NCI-H82 treated with DMSO at 0.1 percent for 48 hours (cell line): ENCODE results near the gene CFAP251.

Source experiments
- DNase-seq: peaks from one replicate; lab custom pipeline; 2025; ENCODE audit not compliant: unreplicated experiment; lab: John Stamatoyannopoulos, UW

Gene CFAP251

DNA sequence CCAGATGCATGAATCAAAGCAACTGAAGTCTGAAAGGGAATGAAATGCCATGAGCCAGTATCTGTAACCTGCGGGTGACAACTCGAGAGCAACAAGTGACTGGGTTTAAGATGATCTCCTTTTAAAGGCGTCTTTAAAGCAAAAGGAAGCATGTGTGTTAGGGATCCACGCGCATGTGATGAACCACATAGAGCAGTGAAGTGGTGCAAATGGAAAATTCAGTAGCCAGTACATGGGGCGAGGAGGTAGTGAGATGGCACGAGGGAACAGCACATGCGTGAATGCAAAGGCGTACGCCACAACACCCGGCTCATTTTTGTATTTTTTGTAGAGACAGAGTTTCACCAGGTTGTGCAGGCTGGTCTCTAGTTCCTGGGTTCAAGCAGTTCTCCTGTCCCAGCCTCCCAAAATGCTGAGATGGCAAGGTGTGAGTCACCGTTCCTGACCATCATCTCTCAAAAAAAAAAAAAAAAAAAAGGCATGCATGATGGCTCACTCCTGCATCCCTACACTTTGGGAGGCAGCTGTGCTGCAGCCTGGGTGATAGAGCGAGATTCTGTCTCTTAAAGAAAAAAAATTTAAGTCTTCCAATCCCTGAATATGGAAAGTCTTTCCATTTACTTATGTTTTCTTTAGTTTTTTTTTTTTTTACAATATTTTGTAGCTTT lies 78.7 kb downstream of the CFAP251 start:
- DNase-seq = no peak

DNA sequence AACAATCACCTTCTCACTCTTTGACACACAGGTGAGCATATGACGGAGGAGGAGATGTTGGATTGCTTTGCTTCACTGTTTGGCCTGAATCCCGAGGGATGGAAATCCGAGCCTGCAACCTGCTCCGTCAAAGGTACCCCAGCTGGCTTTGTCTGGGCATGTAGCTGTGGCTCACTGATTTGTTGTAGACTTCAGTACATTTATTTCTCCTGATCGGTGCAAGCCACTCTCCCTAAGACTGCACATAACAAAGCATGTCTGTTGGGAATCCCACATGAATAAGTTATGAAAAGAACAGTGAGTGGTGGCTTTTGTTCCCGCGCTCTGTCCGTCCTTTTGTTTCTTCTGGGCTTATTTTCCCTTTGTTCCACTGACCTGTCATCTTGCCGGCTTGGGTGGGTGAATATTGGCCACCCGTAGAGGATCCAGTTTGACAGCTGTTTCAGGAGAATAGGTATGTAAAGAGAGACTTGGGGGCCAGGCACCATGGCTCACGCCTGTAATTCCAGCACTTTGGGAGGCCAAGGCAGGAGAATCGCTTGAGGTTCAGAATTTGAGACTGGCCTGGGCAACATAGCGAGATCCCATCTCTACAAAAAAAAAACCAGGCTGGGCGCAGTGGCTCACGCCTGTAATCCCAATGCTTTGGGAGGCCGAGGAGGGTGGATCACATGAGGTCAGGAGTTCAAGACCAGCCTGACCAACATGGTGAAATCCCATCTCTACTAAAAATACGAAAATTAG lies 83.2 kb downstream of the CFAP251 start:
- no peak for DNase-seq

DNA sequence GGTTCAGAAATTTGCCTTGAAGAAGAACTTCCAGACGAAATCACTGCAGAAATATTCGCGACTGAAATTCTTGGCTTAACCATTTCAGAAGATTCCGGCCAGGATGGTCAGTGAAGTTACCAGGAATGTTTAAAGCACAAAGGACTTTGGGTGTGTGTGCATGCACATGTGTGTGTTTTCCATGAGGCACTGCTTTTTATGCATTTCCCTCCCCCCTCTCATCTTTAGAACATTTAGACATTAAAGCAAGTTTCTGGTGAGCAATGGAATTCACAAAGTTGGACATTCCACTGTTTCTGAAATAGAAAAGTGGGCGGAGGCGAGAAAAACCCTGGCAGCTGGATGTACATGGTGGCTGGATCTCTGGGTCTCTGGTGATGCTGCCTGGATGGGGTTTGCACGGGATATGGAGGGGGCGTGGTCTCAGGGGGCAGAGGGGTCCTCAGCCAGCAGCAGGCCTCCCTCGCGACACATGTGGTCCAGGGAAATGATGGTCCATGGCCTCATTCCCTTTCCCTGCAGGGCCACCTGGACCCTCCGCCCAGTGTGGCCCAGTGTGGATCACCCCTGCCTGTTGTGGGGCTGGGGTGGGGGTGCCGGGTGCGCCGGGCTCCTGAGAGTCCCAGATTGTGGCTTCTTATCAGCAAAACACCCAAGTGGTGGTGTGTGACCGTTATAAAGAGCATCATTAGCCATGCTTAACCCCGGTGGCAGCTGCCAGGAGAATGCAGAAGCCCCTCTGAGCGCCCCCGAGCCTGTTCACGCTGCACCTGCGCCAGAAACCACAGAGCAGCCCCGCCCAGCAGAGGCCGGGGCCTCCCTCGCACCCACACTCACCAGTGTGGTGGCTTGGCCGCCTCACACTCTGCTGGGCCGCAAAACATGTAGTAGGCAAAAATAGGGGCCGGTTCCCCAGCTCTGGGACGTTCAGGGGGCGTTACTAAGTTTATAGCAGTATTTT lies 85.5 kb downstream of the CFAP251 start:
- DNase-seq = no peak

DNA sequence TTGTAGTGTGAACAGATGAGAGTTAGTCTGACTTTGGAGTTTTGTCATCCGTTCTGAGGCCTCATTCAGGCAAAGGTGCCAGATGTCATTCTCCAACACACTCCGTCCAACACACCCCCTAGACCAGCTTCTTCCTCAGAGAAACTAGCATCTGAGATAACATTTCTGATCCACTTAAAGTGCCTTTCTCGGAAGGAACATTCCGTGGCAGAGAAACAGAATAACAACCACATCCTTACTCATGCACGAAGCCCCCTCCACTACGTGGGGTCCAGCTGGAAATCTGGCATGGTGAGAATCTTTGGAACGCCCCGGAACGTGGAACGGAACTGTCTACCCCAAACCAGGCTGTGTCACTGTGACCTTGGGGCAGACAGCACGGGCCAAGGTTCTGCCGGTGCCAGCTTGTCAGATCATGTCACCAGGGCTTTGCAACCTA lies 86.3 kb downstream of the CFAP251 start:
- no peak for DNase-seq

DNA sequence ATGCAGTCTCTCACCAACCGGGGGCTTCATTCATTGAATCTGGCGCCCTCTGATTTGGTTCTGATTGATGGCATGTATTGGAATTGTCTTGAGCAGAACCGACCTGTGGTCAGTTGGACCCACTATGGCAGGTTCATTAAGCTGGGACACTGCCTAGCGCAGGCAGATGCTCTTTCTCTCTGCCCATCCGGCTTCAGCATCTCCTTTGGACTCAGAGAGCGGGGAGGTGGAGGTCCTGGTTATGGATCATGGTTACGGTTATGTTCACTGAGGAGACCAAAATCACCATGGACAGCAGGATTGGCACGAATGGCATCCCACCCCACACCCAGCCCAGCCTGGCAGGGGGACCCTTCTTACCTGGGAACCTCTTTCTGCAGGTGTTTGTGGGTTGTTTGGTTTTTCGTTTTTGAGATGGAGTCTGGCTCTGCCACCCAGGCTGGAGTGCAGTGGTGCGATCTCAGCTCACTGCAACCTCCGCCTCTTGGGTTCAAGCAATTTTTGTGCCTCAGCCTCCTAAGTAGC lies 86.9 kb downstream of the CFAP251 start:
- no peak for DNase-seq

DNA sequence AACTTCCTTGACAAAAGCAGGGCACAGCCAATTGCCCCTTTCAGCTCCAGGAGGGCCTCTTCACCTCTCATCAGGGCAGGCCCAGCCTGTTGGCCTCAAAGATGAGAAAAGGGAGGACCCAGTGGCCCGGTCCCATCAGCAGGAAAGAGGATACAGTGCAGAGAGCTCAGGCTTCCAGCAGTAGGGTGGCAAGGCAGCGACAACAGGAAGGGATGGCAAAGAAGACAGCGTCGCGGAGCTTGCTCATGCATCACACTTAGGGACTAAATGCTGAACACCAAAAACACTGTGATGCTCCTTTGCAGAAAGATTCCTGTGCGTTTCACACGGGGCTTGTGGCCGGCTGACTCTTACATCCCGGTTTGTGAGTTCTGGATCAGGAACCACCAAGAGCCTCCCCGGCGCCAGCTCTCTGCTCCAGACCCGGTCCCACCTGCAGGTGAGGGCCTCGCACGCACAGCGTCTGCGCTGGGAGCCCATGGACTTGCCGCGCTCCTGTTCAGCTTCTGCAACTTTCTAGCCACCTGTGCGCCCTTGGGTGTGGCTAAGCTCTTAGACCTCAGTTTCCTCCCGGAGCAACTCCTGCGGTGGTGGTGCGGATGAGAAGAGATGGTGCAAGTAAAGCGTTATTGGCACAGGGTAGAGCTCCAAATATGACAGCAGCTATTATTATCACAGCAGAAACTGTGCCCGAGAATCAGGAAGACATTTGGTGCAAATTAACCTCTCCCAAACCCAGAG lies 88.0 kb downstream of the CFAP251 start:
- DNase-seq = no peak

DNA sequence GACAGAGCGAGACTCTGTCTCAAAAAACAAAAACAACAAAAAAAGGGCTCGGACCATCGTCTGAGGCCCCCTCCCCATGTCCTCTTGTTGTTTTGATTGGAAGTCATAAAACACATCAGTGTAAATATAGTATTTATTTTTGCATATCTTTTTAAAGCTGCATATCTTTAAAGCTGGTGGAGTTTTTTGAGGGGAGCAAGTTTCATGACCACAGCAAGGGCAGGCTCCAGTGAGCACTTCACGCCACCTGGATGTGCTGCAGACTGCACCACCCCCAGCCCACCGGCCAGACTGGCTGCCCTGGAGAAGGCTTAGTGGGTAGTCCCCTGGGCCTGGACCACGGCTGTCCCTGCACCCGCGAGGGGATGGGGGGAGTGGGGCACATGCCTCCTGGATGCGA lies 91.3 kb downstream of the CFAP251 start:
- DNase-seq = no peak

DNA sequence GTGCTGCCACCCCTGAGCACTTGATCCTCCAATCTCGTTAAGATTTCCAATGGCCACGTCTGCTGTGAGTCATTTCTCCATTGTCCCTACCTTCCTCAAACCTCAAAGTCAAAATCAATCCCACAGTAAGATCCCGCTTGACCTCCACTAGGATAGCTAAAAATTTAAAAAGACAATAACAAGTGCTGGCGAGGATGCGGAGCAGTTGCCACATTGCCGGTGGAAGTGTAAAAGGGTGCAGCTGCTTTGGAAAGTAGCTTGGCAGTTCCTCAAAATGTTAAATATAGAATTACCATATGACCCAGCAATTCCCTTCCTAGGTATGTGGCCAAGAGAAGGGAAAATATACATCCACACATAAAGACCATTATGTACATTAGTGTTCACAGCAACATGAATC lies 93.8 kb downstream of the CFAP251 start:
- DNase-seq = no peak

DNA sequence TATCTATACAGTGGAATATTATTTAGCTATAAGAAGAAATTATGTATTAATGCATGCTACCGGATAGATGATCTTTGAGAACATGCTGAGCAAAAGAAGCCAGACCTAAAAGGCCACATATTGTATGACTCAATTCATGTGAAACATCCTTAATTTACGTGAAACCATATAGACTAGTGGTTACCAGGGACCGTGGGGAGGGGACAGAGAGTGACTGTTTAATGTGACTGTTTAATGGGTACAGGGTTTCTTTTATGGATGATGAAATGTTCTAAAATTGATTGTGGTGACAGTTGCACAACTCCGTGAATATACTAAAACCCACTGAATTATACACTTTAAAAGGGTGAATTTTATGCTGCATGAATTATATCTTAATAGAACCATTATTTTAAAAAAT lies 94.7 kb downstream of the CFAP251 start:
- no peak for DNase-seq

DNA sequence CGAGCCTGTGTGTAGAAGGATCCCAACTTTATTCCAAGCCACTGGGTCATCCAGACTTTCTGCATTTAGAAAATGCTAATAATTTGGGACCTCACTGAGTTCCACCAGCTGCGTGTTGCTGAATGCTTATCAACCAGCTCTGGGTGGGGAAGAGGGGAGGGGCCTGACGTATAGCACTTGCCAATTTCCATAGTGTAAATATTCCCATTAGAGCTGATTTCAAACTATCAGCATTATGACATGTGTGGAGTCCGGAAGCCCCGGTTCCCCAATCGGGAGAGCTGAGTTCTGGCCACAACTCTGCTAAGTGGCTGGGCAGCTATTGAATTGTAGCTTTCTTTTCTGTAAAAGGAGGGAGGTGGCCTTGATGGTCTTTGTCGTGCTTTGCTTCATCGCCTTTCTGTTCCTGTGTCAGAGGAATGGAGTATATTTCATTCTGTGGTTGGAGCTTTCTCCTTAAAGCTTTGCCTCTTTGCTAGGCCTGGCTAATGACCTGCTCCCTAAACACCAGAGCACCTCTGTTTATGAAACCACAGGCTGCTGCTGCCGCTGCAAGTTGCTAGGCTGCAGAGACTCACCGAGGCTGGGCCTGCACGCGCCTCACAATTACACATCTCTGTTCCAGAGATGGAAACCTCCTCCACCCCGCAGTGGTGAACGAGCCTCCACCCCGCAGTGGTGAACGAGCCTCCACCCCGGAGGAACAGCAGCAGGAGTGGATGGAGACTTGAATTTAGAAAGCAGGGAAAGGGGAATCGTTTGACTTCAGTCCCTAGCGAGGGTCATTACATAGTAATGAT lies 95.6 kb downstream of the CFAP251 start:
- DNase-seq = no peak

DNA sequence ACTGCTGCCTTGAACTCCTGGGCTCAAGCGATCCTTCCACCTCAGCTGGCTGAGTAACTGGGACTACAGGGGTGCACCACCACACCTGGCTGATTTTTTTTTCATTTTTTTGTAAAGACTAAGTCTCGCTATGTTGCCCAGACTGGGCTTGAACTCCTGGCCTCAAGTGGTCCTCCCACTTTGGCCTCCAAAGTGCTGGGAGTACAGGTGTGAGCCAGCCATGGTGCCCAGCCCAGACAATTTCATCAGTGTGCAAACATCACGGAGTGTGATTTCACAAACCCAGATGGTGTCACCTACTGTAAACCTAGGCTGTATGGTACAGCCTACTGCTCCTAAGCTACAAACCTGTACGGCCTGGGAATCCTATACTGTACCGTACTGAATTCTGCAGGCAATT lies 96.4 kb downstream of the CFAP251 start:
- no peak for DNase-seq

DNA sequence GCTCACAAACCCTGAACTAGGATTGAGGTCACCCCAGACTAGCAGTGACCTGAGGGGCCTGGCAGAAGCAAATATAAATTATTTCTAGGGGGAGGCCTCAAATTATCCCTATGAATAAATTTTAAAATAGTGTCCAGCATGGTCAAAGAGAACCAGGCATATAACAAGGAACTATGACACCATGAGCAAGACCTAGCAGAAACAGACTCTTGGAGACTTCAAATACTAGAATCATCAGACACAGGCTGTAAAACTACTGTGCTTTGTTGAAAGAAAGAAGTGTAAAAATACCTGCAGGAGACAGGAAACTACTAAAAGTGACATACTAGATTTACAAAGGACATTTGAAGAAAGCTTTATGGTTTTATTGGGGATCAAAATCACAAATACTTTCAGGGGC lies 100.1 kb downstream of the CFAP251 start:
- no peak for DNase-seq

DNA sequence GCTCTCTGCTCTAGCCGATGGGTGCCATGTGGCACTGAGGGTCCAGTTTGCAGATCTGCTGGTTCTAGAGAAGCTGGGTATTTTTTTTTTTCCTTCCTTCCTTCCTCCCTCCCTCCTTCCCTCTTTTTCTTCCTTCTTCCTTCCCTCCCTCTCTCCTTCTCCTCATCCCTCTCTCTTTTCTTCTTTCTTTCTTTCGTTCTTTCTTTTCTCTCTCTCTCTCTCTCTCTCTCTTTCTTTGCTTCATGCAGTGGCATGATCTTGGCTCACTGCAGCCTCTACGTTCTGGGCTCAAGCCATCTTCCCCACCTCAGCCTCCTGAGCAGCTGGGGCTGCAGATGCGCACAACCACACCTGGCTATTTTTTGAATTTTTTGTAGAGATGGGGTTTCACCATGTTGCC lies 100.5 kb downstream of the CFAP251 start:
- no peak for DNase-seq

DNA sequence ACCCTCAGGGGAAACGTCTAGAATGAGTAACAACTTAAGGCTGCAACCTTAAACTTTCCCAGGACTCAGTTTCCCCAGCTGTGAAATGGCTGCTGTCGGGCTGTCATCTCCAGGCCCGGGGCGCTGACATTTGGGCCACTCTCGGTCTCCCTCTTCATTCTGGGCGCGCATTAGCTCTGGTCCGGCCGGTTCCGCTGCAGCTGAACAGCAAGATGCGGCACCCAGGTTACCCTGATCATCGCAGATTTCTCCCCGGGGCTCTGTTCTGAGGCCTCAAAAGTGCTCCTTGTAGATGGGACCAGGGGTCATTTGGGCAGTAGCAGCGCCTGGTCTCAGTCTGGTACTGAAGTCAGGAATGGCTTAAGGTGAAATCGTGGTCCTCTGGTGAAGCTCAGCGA lies 102.4 kb downstream of the CFAP251 start:
- DNase-seq = no peak

DNA sequence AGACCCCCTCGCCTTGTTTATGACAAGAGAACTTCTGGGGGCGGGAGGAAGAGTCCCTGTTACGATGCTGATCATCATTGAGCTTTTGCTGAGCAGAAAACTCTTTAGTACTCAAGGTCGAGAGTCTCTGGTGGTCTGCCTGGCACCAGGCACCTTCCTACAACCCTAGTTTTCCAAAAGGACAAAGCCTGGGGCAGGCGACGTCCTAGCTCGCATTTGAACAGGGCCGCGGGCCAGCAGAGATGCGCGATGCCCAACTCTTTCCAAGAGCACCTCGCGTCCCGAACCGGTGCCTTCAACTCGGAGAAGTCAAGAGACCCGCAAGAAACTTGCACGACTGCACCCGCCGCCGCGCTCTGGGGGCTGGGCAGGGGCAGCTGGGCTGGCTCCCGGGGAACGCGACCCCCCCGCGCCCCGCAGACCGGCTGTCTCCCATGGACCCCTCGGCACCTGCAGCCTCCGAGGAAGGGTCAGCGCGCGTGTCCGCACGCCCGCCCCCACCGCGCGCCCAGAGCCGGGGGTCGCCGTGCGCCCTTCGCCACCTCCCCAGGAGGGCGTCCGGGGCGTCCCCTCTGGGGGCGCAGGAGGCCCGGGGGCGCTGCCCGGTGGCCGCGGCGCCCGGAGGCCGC lies 102.9 kb downstream of the CFAP251 start:
- no peak for DNase-seq

DNA sequence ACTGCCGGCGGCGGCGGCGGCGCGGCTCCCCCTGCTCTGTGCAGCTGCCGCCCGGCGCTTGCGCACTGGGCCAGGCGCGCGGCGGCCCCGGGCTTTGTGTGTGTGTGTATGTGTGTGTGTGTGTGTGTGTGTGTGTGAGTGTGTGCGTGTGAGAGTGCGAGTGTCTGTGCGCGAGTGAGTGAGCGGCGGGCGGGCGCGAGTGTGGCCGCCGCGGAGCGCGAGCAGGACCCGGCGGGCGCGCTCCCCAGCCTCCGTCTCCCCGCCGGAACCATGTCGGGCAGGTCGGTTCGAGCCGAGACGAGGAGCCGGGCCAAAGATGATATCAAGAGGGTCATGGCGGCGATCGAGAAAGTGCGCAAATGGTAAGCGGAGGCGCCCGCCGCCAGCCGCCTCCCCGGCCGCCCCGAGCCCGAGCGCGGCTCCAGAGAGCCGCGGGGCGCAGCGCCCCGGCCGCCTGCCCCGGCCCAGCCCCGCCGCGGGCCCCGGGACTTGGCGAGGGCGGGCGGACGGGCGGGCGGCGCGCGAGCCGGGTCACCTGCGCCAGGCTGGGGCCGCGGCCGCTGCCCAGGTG lies 103.5 kb downstream of the CFAP251 start, which contains the start of gene BCL7A:
Gene BCL7A, plus strand, starts transcription at position 63 of the 571 bp plus-strand sequence. Its CDS starts 208 bp downstream, at position 271.
- no peak for DNase-seq

DNA sequence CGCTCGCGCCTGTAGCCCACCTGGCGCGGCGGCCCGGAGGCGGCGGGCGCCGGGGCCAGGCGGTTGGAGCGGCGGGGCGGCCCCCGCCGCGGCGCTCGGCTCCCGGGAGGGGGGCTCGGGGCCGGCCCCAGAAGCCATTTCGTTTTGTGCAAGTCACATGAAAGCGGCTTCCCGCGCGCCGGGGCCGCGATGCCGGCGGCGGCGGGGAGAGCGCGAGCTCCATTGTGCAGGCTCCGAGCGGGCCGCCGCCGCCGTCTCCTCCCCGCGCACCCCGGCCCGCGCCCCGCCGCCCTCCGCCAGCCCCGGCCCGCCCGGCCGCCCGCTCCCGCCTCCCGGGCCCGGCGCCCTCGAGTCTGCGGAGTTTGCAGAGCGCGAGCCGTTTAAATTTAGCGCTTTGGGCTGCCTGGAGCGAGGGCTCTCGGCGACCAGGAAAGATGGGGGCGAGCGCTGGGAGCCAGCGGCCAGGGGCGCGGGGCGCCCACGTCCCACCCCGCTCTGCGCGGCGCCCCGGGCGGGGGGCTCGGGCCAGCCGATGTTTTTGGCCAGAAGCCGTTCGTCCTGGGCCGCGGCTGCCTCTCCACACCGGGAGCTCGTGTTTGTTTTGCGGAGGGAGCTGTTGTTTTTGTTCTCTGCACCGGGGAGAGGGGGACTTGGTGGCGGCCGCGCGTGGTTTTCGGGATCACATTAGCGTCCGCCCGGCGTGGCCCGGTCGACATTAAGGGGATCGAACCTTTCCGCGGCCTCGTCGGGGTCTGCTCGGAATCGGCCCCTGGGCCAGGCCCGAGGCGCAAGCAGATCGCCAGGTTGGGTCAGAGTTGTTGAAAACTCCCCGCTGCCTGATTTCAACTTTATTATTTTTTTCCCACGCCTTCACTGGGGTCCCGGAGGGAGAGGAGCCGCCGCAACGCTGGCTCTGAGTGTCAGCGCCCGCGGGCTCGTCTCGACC lies 104.3 kb downstream of the CFAP251 start:
- no peak for DNase-seq
